ENCODE results near the gene SEPHS2. TPM values are rescaled to one million over a fixed set of nuclear protein-coding genes. Genes with fewer than 3 reads are reported as not detected.
"Not testable (repeated sequence)": the region's sequence is repeated elsewhere in the genome, so short reads cannot be mapped to it uniquely, and the experiment has no call there.

SEPHS2 gene
- total and polyA plus RNA-seq, 5 experiments from 2014 or later = 45.5 to 60.7 (median 55.0) TPM

GRCh38 chr16:30407102-30407803, 38.4 kb downstream of the SEPHS2 start, which contains the start of gene ZNF771:
TSS of gene ZNF771 (plus strand) at chr16:30407606. CDS start at chr16:30408054, 448 bp downstream.
- Mint-ChIP-seq H3K27ac (peak within 1 kb of the TSS; percentile 82 to 96 (median 95)), H3K27me3 (peaks cover 0 to 3% (median 0%) of the 10 kb centered on the region in 5 donors), H3K4me1 (peaks cover 18 to 36% (median 29%) of the 10 kb centered on the region in 4 donors), H3K36me3 (peaks cover 0 to 11% (median 0%) of the 10 kb centered on the region in 3 donors), H3K4me3 (peak within 1 kb of the TSS; percentile 88 to 100 (median 97)), H3K9me3 (no peaks in the 10 kb centered on the region)
- POLR2A ChIA-PET = interaction anchor here (0.6 to 7.1 kb wide), 27 partner anchors 8 to 342 kb away, joined by 3 to 166 read pairs (median 4); partner anchors contain the start of genes ALDOA, CORO1A, DCTPP1 and ITGAL
- ATAC-seq (peak; percentile 81 to 87), DNase-seq (peak; percentile 65 to 92 (median 80))

- ATAC-seq (peak; percentile 43 to 56), DNase-seq (no peak)
- Mint-ChIP-seq H3K27ac (peak overlapping the region; percentile 82 to 96 (median 95)), H3K36me3 (peaks cover 0 to 6% (median 0%) of the 10 kb centered on the region in 3 donors), H3K9me3 (no peaks in the 10 kb centered on the region), H3K4me1 (peaks cover 15 to 31% (median 27%) of the 10 kb centered on the region in 4 donors), H3K4me3 (peak overlapping the region; percentile 88 to 100 (median 97)), H3K27me3 (peaks cover 0 to 3% (median 0%) of the 10 kb centered on the region in 5 donors)
- POLR2A ChIA-PET = interaction anchor here (0.6 to 7.1 kb wide), 24 partner anchors 8 to 341 kb away, joined by 3 to 166 read pairs (median 4); partner anchors contain the start of genes ALDOA, CORO1A, DCTPP1 and ITGAL
These were observed 38.9 kb downstream of the SEPHS2 start for GRCh38 chr16:30406795-30407101.

GRCh38 chr16:30401768-30402425, 43.8 kb downstream of the SEPHS2 start:
- peak overlapping the region in 2 of 10 donors; percentile 74 to 75 for H3K27ac Mint-ChIP-seq
- POLR2A ChIA-PET = interaction anchor here (0.5 to 1.9 kb wide), 6 partner anchors 10 to 758 kb away, joined by 3 to 5 read pairs (median 4); partner anchors contain the start of genes CD2BP2 and TBX6
- H3K4me1 Mint-ChIP-seq = peaks cover 13 to 44% (median 41%) of the 10 kb centered on the region in 4 donors
- peaks cover 0 to 13% (median 0%) of the 10 kb centered on the region in 3 donors for H3K36me3 Mint-ChIP-seq
- peak overlapping the region; percentile 61 to 96 (median 82) for H3K4me3 Mint-ChIP-seq
- ATAC-seq (no peak), DNase-seq (no peak)
- no peaks in the 10 kb centered on the region for H3K9me3 Mint-ChIP-seq
- peaks cover 0 to 3% (median 0%) of the 10 kb centered on the region in 5 donors for H3K27me3 Mint-ChIP-seq

- DNase-seq (no peak), ATAC-seq (no peak)
- Mint-ChIP-seq H3K9me3 (no peaks in the 10 kb centered on the region), H3K27ac (peak overlapping the region; percentile 74 to 93 (median 89)), H3K27me3 (peaks cover 0 to 3% (median 0%) of the 10 kb centered on the region in 5 donors), H3K36me3 (peaks cover 0 to 13% (median 0%) of the 10 kb centered on the region in 3 donors), H3K4me1 (peaks cover 20 to 56% (median 52%) of the 10 kb centered on the region in 4 donors), H3K4me3 (peak overlapping the region; percentile 83 to 96 (median 90))
- POLR2A ChIA-PET = interaction anchor here (0.6 to 2.4 kb wide), 9 partner anchors 8 to 135 kb away, joined by 3 to 12 read pairs (median 4); partner anchors contain the start of genes CD2BP2, SEPTIN1 and ZNF771
These were observed 46.1 kb downstream of the SEPHS2 start for GRCh38 chr16:30399435-30400186.

GRCh38 chr16:30398661-30399434, 46.8 kb downstream of the SEPHS2 start:
- ATAC-seq (no peak), DNase-seq (no peak)
- Mint-ChIP-seq H3K27me3 (no peaks in the 10 kb centered on the region), H3K9me3 (no peaks in the 10 kb centered on the region), H3K4me1 (peaks cover 25 to 61% (median 55%) of the 10 kb centered on the region in 4 donors), H3K36me3 (peaks cover 0 to 13% (median 0%) of the 10 kb centered on the region in 3 donors), H3K27ac (peak overlapping the region in 9 of 10 donors; percentile 8 to 90 (median 58)), H3K4me3 (peak overlapping the region; percentile 27 to 93 (median 78))
- POLR2A ChIA-PET = interaction anchor here (0.6 to 2.4 kb wide), 9 partner anchors 8 to 136 kb away, joined by 3 to 12 read pairs (median 5); partner anchors contain the start of genes SEPTIN1, TBC1D10B and ZNF771

GRCh38 chr16:30397776-30398660, 47.7 kb downstream of the SEPHS2 start:
- H3K27ac Mint-ChIP-seq = peak overlapping the region in 2 of 10 donors; percentile 20 to 40
- H3K27me3 Mint-ChIP-seq = no peaks in the 10 kb centered on the region
- peaks cover 0 to 13% (median 0%) of the 10 kb centered on the region in 3 donors for H3K36me3 Mint-ChIP-seq
- POLR2A ChIA-PET = interaction anchor here (1.0 to 2.4 kb wide), 5 partner anchors 9 to 27 kb away, joined by 4 to 12 read pairs (median 6); partner anchors contain the start of genes SEPTIN1, TBC1D10B and ZNF771
- H3K4me1 Mint-ChIP-seq = peaks cover 25 to 61% (median 54%) of the 10 kb centered on the region in 4 donors
- H3K4me3 Mint-ChIP-seq = peak overlapping the region in 1 of 10 donors; percentile 45
- H3K9me3 Mint-ChIP-seq = no peaks in the 10 kb centered on the region
- ATAC-seq (no peak), DNase-seq (no peak)

- no peaks in the 10 kb centered on the region for H3K27me3 Mint-ChIP-seq
- peaks cover 0 to 13% (median 0%) of the 10 kb centered on the region in 3 donors for H3K36me3 Mint-ChIP-seq
- peaks cover 25 to 61% (median 54%) of the 10 kb centered on the region in 4 donors for H3K4me1 Mint-ChIP-seq
- peak overlapping the region in 9 of 10 donors; percentile 54 to 92 (median 82) for H3K4me3 Mint-ChIP-seq
- no peaks in the 10 kb centered on the region for H3K9me3 Mint-ChIP-seq
- ATAC-seq (no peak), DNase-seq (no peak)
- H3K27ac Mint-ChIP-seq = peak overlapping the region in 9 of 10 donors; percentile 9 to 86 (median 57)
- POLR2A ChIA-PET = interaction anchor here (0.7 to 3.1 kb wide), 6 partner anchors 10 to 228 kb away, joined by 4 to 28 read pairs (median 8); partner anchors contain the start of genes TBC1D10B and ZNF771
These were observed 48.6 kb downstream of the SEPHS2 start for GRCh38 chr16:30397056-30397455.

- H3K27me3 Mint-ChIP-seq, H3K9me3 Mint-ChIP-seq, DNase-seq, ATAC-seq: not testable (repeated sequence)
- H3K4me3 Mint-ChIP-seq = peak overlapping the region; percentile 64 to 92 (median 84)
- peaks cover 0 to 13% (median 0%) of the 10 kb centered on the region in 3 donors for H3K36me3 Mint-ChIP-seq
- peaks cover 23 to 57% (median 53%) of the 10 kb centered on the region in 4 donors for H3K4me1 Mint-ChIP-seq
- POLR2A ChIA-PET = interaction anchor here (0.7 to 3.3 kb wide), 7 partner anchors 11 to 229 kb away, joined by 4 to 82 read pairs (median 27); partner anchors contain the start of genes CORO1A, SEPTIN1, TBC1D10B and ZNF771
- H3K27ac Mint-ChIP-seq = peak overlapping the region in 7 of 10 donors; percentile 1 to 86 (median 57)
These were observed 49.0 kb downstream of the SEPHS2 start for GRCh38 chr16:30396627-30397026.

- peak overlapping the region; percentile 72 to 92 (median 84) for H3K4me3 Mint-ChIP-seq
- H3K9me3 Mint-ChIP-seq = no peaks in the 10 kb centered on the region
- peaks cover 21 to 52% (median 50%) of the 10 kb centered on the region in 4 donors for H3K4me1 Mint-ChIP-seq
- peak overlapping the region; percentile 1 to 90 (median 82) for H3K27ac Mint-ChIP-seq
- no peak for ATAC-seq
- H3K27me3 Mint-ChIP-seq = no peaks in the 10 kb centered on the region
- POLR2A ChIA-PET = interaction anchor here (0.7 to 3.3 kb wide), 8 partner anchors 11 to 229 kb away, joined by 4 to 82 read pairs (median 24); partner anchors contain the start of genes CORO1A, SEPTIN1, TBC1D10B and ZNF771
- peaks cover 0 to 13% (median 0%) of the 10 kb centered on the region in 3 donors for H3K36me3 Mint-ChIP-seq
- DNase-seq = no peak
These were observed 49.6 kb downstream of the SEPHS2 start for GRCh38 chr16:30395992-30396585.

All from naive thymus-derived CD8-positive, alpha-beta T cell (primary cell).